Measurements from ENCODE around the gene CBLN3.

CBLN3 gene

GRCh38 chr14:24381363-24382063, 48.0 kb downstream of the CBLN3 start:
- DNase-seq (ENCODE audit: low spot score): no peak

- DNase-seq (ENCODE audit: low spot score): no peak
These were observed 49.3 kb downstream of the CBLN3 start for GRCh38 chr14:24379907-24380730.

- DNase-seq (ENCODE audit: low spot score): no peak
These were observed 50.2 kb downstream of the CBLN3 start for GRCh38 chr14:24378981-24379906.

- DNase-seq (ENCODE audit: low spot score): no peak
These were observed 51.1 kb downstream of the CBLN3 start for GRCh38 chr14:24378327-24378726.

- no peak for DNase-seq (ENCODE audit: low spot score)
These were observed 51.8 kb downstream of the CBLN3 start for GRCh38 chr14:24377657-24378056.

GRCh38 chr14:24377126-24377525, 52.3 kb downstream of the CBLN3 start:
- no peak for DNase-seq (ENCODE audit: low spot score)
